NCI-H2196 treated with DMSO at 0.1 percent for 48 hours (cell line): ENCODE measurements around the gene ZNF823.
"Not testable (repeated sequence)": the region's sequence is repeated elsewhere in the genome, so short reads cannot be mapped to it uniquely, and the experiment has no call there.

ENCODE experiments used
- DNase-seq: peaks from one replicate; lab custom pipeline; 2025; ENCODE audit not compliant: unreplicated experiment; lab: John Stamatoyannopoulos, UW

Gene ZNF823

GRCh38 chr19:11738746-11739620 is at the start of gene ZNF823:
Gene ZNF823, minus strand, starts transcription at chr19:11738946. Its CDS starts 127 bp downstream, at chr19:11738819.
- peak; percentile 94 for DNase-seq

GRCh38 chr19:11787536-11787935 is 48.8 kb upstream of the ZNF823 start:
- no peak for DNase-seq

GRCh38 chr19:11784356-11784755 is 45.6 kb upstream of the ZNF823 start:
- no peak for DNase-seq

- no peak for DNase-seq
These were observed 45.0 kb upstream of the ZNF823 start for GRCh38 chr19:11783767-11784166.

GRCh38 chr19:11781295-11782057 is 42.7 kb upstream of the ZNF823 start:
- no peak for DNase-seq

GRCh38 chr19:11780431-11781020 is 41.8 kb upstream of the ZNF823 start:
- no peak for DNase-seq

- DNase-seq: not testable (repeated sequence)
These were observed 37.9 kb upstream of the ZNF823 start for GRCh38 chr19:11776669-11777068.

- not testable (repeated sequence) for DNase-seq
These were observed 32.8 kb upstream of the ZNF823 start for GRCh38 chr19:11771520-11771919.

GRCh38 chr19:11769995-11770394 is 31.2 kb upstream of the ZNF823 start:
- DNase-seq: no peak

- DNase-seq: no peak
These were observed 28.9 kb upstream of the ZNF823 start for GRCh38 chr19:11767633-11768133.

- DNase-seq: peak; percentile 83
These were observed 28.1 kb upstream of the ZNF823 start, which contains the start of gene ZNF441 for GRCh38 chr19:11766597-11767591. Gene ZNF441, plus strand, starts transcription at chr19:11767000. Its CDS starts 194 bp downstream, at chr19:11767194.

- DNase-seq: no peak
These were observed 24.9 kb upstream of the ZNF823 start for GRCh38 chr19:11763611-11764010.

- no peak for DNase-seq
These were observed 24.4 kb upstream of the ZNF823 start for GRCh38 chr19:11763117-11763516.

- no peak for DNase-seq
These were observed 21.1 kb upstream of the ZNF823 start for GRCh38 chr19:11759805-11760204.

- DNase-seq: no peak
These were observed 18.2 kb upstream of the ZNF823 start for GRCh38 chr19:11756965-11757364.

GRCh38 chr19:11754663-11755062 is 15.9 kb upstream of the ZNF823 start:
- no peak for DNase-seq

- DNase-seq: no peak
These were observed 13.5 kb upstream of the ZNF823 start for GRCh38 chr19:11752244-11752736.

GRCh38 chr19:11749751-11750150 is 11.0 kb upstream of the ZNF823 start:
- DNase-seq: no peak

- no peak for DNase-seq
These were observed 8.5 kb upstream of the ZNF823 start for GRCh38 chr19:11747277-11747676.

GRCh38 chr19:11745869-11746268 is 7.1 kb upstream of the ZNF823 start:
- no peak for DNase-seq
